Measurements from ENCODE around the gene RHBDL1. TPM values are rescaled to one million over a fixed set of nuclear protein-coding genes. Genes with fewer than 3 reads are reported as not detected.

RHBDL1 gene
- total and polyA plus RNA-seq, 9 of the 15 experiments (the other 6 are each of a cell fraction or from before 2014, with no cell fraction given): 0.03 to 5.6 (median 1.3) TPM; not detected in 1

DNA sequence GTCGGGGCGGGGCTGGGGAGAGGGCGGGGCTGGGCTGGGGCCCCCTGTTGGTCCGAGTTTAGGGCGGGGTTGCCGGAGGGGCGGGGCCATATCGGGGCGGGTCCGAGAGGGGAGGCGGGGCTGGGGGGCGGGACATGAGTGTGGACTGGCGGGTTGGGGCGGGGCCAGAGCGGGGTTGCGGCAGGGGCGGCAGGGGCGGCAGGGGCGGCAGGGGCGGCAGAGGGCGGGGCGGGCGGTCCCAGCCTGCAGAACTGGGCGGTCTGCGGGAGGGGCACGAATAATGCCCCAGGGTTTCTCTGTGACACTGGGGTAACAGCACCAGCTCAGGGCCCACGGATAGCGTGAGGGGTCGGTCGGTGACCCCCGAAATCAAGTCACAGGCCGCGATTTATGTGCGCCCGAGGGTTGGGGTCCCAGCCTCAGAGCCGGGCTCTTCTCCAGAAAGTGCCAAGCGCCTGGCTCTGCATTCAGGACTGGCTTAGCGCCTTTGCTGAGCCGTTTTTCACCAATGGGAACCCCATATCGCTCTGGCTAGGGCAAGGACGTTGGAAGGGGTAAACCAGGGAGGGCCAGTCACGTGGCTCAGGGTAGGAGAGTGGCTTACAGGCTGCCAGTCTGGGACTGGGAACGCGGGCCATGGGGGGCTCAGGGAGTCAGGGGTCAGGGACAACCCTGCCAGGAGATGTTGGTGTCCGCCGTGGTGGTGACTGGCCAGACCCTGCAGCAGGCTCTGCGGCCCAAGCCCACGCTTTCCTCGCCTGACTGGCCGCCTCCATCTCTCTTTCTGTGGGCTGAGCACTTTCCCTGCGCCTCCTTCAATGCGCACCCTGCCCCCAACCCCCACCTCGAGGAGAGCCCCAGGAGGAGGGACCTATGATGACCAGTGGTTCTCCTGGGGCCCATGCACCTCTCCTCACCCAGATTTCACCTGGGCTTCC is 38.1 kb upstream of the RHBDL1 start (continued):
- TF ChIP-seq, protein P1, sequence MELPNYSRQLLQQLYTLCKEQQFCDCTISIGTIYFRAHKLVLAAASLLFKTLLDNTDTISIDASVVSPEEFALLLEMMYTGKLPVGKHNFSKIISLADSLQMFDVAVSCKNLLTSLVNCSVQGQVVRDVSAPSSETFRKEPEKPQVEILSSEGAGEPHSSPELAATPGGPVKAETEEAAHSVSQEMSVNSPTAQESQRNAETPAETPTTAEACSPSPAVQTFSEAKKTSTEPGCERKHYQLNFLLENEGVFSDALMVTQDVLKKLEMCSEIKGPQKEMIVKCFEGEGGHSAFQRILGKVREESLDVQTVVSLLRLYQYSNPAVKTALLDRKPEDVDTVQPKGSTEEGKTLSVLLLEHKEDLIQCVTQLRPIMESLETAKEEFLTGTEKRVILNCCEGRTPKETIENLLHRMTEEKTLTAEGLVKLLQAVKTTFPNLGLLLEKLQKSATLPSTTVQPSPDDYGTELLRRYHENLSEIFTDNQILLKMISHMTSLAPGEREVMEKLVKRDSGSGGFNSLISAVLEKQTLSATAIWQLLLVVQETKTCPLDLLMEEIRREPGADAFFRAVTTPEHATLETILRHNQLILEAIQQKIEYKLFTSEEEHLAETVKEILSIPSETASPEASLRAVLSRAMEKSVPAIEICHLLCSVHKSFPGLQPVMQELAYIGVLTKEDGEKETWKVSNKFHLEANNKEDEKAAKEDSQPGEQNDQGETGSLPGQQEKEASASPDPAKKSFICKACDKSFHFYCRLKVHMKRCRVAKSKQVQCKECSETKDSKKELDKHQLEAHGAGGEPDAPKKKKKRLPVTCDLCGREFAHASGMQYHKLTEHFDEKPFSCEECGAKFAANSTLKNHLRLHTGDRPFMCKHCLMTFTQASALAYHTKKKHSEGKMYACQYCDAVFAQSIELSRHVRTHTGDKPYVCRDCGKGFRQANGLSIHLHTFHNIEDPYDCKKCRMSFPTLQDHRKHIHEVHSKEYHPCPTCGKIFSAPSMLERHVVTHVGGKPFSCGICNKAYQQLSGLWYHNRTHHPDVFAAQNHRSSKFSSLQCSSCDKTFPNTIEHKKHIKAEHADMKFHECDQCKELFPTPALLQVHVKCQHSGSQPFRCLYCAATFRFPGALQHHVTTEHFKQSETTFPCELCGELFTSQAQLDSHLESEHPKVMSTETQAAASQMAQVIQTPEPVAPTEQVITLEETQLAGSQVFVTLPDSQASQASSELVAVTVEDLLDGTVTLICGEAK (IDR thresholded peaks at IDR 0.05): no peak
- TF ChIP-seq, protein P1 (CRISPR knock-in tag; IDR thresholded peaks at IDR 0.05): no peak
- TF ChIP-seq CHD1 (IDR thresholded peaks at IDR 0.05; ENCODE audit: low read length) (no peak), MTF1 (CRISPR knock-in tag; IDR thresholded peaks at IDR 0.05; ENCODE audit: borderline replicate concordance) (no peak), OTX1 (CRISPR knock-in tag; IDR thresholded peaks at IDR 0.05) (no peak), ETV1 (tag; conservative IDR thresholded peaks at IDR 0.05; ENCODE audit: low read depth) (no peak), SMARCE1 (IDR thresholded peaks at IDR 0.05) (no peak), TARDBP (IDR thresholded peaks at IDR 0.05) (no peak), ERF (CRISPR knock-in tag; IDR thresholded peaks at IDR 0.05) (no peak), E2F3 (CRISPR knock-in tag; IDR thresholded peaks at IDR 0.05) (no peak), PPARD (CRISPR knock-in tag; IDR thresholded peaks at IDR 0.05) (no peak)
- TF ChIP-seq, protein P2, sequence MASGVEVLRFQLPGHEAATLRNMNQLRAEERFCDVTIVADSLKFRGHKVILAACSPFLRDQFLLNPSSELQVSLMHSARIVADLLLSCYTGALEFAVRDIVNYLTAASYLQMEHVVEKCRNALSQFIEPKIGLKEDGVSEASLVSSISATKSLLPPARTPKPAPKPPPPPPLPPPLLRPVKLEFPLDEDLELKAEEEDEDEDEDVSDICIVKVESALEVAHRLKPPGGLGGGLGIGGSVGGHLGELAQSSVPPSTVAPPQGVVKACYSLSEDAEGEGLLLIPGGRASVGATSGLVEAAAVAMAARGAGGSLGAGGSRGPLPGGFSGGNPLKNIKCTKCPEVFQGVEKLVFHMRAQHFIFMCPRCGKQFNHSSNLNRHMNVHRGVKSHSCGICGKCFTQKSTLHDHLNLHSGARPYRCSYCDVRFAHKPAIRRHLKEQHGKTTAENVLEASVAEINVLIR (CRISPR knock-in tag; IDR thresholded peaks at IDR 0.05): no peak
- TF ChIP-seq, protein P3, sequence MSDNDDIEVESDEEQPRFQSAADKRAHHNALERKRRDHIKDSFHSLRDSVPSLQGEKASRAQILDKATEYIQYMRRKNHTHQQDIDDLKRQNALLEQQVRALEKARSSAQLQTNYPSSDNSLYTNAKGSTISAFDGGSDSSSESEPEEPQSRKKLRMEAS (CRISPR knock-in tag; IDR thresholded peaks at IDR 0.05): peak; percentile 66
- TF ChIP-seq, protein P4, sequence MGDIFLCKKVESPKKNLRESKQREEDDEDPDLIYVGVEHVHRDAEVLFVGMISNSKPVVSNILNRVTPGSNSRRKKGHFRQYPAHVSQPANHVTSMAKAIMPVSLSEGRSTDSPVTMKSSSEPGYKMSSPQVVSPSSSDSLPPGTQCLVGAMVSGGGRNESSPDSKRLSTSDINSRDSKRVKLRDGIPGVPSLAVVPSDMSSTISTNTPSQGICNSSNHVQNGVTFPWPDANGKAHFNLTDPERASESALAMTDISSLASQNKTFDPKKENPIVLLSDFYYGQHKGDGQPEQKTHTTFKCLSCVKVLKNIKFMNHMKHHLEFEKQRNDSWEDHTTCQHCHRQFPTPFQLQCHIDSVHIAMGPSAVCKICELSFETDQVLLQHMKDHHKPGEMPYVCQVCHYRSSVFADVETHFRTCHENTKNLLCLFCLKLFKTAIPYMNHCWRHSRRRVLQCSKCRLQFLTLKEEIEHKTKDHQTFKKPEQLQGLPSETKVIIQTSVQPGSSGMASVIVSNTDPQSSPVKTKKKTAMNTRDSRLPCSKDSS (IDR thresholded peaks at IDR 0.05; ENCODE audit: low read depth, partially characterized antibody): no peak
- TF ChIP-seq, protein P5, sequence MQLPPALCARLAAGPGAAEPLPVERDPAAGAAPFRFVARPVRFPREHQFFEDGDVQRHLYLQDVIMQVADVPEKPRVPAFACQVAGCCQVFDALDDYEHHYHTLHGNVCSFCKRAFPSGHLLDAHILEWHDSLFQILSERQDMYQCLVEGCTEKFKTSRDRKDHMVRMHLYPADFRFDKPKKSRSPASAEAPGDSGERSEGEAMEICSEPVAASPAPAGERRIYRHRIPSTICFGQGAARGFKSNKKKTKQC (CRISPR knock-in tag; IDR thresholded peaks at IDR 0.05): no peak

Measured in K562 (cell line).